Breast epithelium (tissue), 3 donors: ENCODE results near the gene PCDHA10.
"Not testable (repeated sequence)": the region's sequence is repeated elsewhere in the genome, so short reads cannot be mapped to it uniquely, and the experiment has no call there.

Experiments
- POLR2A ChIP-seq: fragments of 450-650 bp; IDR thresholded peaks from one replicate; pipeline ENCODE4 v1.6.1; 2016; ENCODE audit warnings: antibody characterized with exemption, mild to moderate bottlenecking, moderate library complexity
- TF ChIP-seq, protein P1 (sequence below), 3 donors: fragments of 450-650 bp; IDR thresholded peaks; one replicate each; pipeline ENCODE4 v1.5.1; 2016 to 2017; ENCODE audit warnings: antibody characterized with exemption in 3 of 3, mild to moderate bottlenecking in 3 of 3, moderate library complexity in 3 of 3

DNA sequence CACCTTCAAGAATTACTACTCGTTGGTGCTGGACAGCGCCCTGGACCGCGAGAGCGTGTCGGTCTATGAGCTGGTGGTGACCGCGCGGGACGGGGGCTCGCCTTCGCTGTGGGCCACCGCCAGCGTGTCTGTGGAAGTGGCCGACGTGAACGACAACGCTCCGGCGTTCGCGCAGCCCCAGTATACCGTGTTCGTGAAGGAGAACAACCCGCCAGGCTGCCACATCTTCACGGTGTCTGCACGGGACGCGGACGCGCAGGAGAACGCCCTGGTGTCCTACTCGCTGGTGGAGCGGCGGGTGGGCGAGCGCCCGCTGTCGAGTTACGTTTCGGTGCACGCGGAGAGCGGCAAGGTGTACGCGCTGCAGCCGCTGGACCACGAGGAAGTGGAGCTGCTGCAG is 32.7 kb upstream of the PCDHA10 start:
- TF ChIP-seq, protein P1, sequence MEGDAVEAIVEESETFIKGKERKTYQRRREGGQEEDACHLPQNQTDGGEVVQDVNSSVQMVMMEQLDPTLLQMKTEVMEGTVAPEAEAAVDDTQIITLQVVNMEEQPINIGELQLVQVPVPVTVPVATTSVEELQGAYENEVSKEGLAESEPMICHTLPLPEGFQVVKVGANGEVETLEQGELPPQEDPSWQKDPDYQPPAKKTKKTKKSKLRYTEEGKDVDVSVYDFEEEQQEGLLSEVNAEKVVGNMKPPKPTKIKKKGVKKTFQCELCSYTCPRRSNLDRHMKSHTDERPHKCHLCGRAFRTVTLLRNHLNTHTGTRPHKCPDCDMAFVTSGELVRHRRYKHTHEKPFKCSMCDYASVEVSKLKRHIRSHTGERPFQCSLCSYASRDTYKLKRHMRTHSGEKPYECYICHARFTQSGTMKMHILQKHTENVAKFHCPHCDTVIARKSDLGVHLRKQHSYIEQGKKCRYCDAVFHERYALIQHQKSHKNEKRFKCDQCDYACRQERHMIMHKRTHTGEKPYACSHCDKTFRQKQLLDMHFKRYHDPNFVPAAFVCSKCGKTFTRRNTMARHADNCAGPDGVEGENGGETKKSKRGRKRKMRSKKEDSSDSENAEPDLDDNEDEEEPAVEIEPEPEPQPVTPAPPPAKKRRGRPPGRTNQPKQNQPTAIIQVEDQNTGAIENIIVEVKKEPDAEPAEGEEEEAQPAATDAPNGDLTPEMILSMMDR (IDR thresholded peaks at IDR 0.05) = not testable (repeated sequence)
- not testable (repeated sequence) for TF ChIP-seq POLR2A
